HG03378 (cell line): ENCODE results near the gene HCAR2.
"Not testable (repeated sequence)": the region's sequence is repeated elsewhere in the genome, so short reads cannot be mapped to it uniquely, and the experiment has no call there.

ENCODE experiments used
- ATAC-seq: cut with Tn5 transposase; IDR thresholded peaks from one replicate; pipeline ENCODE4 v1.9.1; 2021; ENCODE audit warnings: mild to moderate bottlenecking, moderate library complexity; ENCODE audit not compliant: unreplicated experiment

The HCAR2 gene

DNA sequence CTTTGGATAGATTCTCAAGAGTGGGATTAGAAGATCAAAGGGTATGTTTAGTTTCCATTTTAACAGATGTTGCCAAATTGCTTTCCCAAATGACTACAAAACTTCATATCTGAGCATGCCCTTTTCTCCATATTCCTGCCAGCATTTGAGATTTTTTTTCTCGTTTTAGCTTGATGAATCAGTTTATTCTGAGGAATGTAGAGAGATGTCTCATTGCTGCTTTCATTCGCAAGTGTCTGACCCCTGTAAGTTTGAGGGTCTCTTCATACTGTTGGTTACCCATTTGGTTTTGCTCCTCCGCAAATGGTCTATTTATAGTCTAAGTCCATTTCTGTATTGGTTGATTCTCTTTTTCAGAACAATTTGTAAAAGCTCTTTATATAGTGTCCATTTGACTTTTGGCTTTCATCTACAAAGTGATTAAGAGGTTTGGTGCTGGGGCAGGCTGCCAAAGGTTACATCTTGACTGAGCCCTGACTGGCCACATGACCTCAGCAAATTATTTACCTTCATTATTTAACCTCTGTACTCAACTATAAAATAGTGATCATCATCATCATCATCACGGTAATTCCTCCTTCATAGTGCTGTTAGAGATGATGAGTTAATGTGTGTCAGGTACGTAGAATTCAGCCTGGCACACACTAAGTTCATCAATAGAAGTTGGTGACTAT is 33.6 kb downstream of the HCAR2 start:
- no peak for ATAC-seq

DNA sequence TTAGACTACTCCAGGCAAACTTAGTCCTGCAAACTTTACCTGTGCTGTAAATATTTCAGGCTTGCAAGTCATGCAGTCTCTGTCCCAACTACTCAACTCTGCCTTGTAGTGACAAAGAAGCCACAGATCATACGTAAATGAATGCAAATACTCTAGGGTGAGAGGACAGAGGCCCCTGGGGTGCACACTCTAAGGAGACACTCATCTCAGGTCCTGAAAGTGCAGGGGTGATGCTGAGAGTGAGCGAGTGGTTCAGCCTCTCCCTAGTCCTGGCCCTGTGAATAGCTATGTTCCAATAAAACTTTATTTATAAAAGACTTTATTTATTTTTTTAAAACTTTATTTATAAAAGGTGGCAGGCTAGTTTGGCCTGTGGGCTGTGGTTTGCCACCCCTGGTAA is 34.9 kb downstream of the HCAR2 start:
- no peak for ATAC-seq

DNA sequence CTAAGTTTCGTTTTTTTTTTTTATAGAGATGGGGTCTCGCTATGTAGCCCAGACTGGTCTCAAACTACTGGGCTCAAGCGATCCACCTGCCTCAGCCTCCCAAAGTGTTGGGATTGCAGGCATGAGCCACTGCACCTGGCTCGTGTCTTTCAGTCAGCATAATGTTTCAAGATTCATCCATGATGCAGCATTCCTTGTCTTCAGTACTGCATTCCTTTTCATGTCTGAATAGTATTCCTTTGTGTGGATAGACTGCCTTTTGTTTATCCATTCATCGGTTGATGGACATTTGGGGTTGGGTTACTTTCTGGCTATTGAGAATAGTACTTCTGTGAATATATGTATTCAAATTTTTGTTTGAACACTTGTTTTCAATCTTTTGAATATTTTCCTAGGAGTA is 37.4 kb downstream of the HCAR2 start:
- ATAC-seq: no peak

DNA sequence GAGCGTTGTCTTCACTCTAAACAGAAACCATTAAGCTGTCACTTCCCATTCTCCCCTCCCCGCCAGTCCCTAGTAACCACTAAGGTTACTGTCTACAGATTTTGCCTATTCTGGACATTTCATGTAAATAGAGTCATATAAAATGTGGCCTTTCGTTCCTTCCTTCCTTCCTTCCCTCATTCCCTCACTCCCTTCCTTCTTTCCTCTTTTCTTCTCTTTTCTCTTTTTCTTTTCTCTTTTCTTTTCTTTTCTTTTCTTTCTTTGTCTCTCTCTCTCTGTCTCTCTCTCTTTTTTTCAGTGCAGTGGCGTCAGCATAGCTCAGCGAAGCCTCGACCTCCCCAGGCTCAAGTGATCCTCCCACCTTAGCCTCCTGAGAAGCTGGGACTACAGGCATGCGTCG is 37.8 kb downstream of the HCAR2 start:
- no peak for ATAC-seq

DNA sequence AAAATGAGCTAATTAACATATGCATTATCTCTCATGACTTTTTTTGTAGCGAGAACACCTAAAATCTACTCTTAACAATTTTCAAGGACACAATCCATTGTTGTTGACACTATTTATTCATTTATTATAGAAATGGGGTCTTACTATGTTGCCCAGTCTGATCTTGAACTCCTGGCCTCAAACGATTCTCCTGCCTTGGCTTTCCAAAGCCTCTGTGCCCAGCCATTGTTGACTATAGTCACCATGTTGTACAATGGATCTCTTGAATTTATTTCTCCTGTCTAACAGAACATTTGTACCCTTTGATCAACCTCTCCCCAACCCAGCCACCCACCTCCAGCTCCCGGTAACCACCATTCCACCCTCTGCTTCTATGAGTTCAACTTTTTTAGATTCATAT is 41.2 kb downstream of the HCAR2 start:
- no peak for ATAC-seq

DNA sequence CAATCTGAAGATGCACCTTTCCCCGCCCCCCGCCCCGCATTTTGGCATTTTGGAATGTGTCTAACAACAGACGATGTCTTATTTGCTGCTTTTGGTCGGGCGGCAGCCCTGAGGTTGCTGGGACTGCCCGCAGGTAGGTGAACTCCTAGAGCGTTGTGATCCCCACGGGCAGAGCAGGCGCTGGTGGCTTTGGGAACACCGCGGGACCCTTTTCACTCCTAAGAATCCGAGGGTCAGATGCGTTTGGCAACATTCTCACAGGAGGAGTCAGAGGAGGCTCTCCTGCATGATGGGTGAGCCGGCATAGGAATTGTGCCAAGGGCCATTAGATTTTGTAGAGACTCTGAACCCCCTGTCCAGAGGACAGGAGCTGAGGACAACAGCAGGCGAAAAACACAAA is 41.9 kb downstream of the HCAR2 start:
- no peak for ATAC-seq

DNA sequence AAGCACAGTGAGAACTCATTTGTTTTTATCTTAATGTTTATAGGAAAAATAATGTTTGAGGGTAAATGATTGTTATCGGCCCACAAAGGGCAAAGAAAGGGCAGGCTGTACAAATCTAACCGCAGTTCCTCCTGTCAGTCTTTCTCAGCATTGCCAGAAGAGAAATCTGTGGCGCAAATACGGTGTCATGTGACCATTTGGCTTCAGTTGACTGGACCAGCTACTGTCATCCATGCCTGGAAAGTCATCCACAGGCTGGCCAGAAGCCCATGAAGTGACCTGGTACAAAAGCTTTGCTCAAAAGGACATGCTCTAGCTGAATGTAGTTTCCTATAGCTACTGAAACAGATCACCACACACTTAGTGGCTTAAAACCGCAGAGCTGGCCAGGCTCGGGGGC is 43.6 kb downstream of the HCAR2 start:
- no peak for ATAC-seq

DNA sequence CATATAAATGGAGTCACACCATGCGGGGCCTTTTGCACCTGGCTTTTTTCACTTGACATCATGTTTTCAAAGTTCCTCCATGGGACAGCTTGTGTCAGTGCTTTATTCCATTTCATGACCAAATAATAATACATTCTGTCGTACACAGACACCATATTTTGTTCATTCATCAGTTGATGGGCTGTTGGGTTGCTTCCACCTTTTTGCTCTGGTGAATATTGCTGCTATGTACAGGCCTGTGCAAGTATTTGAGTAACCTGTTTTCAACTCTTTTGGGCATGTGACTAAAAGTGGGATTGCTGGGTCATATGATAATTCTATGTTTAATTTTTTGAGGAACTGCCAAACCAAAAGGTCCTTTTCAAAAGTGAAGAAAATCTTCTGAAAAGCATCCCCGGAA is 46.9 kb downstream of the HCAR2 start:
- no peak for ATAC-seq

DNA sequence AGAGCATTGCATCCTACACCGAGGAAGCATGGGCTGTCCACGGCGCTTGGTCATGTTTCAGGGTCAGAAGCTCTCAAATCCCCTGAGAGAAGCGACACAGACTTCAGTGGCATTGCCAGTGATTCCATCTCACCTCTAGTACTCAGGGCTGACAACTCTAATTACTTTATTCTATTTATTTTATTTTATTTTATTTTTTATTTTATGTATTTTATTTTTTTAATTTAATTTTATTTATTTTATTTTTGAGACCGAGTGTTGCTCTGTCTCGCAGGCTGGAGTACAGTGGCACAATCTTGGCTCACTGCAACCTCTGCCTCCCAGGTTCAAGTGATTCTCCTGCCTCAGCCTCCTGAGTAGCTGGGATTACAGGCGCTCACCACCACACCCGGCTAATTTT is 49.9 kb downstream of the HCAR2 start:
- ATAC-seq: not testable (repeated sequence)

DNA sequence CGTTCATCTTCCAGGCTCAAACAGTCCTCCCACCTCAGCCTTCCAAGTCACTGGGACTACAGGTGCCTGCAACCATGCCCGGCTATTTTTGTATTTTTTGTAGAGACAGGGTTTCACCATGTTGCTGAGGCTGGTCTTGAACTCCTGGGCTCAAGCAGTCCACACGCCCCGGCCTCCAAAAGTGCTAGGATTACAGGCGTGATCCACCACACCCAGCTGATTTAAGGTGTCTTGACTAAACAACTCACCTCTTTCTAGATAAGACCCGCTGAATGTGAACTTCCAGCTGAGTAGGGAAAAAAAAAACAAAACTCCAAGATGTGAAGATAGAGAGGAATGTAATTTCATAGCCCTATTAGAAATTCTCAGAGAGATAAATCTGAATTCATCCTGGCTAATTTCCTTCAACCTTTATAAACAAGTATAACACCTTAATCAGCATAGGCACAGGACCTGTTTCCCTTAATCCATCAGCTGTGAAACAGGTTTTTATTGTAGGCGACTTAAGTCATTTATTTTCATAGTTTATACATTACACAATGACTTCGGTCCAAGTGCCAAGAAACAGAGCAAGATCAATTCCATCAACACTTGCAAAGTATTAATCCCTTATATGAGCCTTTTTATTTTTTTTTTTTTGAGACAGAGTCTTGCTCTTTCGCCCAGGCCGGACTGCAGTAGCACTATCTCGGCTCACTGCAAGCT is 51.5 kb downstream of the HCAR2 start:
- ATAC-seq: no peak
